HG03558 (cell line): ENCODE measurements around the gene CCDC32.
"Not testable (repeated sequence)": the region's sequence is repeated elsewhere in the genome, so short reads cannot be mapped to it uniquely, and the experiment has no call there.

ENCODE experiments used
- ATAC-seq: cut with Tn5 transposase; IDR thresholded peaks from one replicate; pipeline ENCODE4 v1.9.1; 2021; ENCODE audit warnings: moderate number of reproducible peaks; ENCODE audit not compliant: unreplicated experiment; ENCODE audit errors: extremely low read depth

The CCDC32 gene, protein sequence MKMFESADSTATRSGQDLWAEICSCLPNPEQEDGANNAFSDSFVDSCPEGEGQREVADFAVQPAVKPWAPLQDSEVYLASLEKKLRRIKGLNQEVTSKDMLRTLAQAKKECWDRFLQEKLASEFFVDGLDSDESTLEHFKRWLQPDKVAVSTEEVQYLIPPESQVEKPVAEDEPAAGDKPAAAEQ

DNA sequence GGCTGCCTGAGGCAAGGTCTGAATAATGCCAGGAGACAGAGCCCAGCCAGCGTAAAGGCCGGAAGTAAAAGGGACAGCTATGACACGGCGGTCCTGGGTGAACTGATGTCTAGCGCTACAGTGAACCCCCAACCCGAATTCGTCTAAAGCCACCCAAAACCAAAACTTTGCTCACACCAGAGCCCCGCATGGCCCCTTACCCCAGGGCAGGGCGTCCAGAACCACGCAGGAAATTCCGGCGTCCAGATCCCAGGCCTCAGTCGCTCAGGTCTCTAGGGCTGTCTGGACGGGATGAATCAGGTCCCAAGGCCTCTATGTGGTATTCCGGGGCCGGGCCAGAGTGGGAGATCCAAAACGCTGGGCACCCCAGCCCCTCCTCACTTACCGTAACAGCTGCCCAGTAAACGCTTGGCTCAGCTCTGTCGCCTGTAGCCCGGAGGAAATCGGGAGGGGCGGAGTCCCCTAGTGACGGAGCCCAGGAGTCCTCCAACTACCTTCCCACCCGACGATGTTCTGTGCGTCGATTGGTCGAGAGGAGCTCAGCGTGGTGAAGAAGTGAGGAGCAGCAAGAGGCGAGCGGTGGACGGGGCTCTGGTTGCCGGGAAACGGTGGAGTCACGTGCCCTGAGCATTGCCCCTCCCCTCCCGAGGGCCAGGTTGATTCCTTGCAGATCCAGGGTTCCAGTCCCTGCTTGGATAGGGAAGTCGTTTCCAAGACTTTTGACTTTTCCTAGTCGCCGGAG lies at the start of gene CCDC32:
TSS of gene CCDC32 (minus strand) at position 452 of the 742 bp plus-strand sequence. CDS start 2,027 bp downstream, outside the sequence.
- ATAC-seq: peak; percentile 86

DNA sequence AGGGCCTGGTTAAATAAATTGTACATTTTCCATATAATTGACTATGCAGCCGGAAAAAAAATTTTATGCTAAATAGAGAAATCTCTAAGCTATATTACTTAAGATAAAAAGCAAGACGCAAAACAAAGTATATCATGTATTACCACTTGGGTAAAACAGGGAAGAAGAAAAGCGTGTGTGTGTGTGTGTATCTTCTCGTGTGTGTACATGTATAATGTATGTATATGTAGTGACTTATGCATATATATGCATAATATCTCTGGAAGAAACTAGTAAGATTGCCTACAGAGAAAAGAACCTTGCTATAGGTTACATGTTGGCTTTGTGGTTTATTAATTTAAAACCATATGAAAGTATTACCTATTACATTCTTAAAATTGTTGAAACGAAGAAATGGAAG lies 48.2 kb upstream of the CCDC32 start:
- no peak for ATAC-seq

DNA sequence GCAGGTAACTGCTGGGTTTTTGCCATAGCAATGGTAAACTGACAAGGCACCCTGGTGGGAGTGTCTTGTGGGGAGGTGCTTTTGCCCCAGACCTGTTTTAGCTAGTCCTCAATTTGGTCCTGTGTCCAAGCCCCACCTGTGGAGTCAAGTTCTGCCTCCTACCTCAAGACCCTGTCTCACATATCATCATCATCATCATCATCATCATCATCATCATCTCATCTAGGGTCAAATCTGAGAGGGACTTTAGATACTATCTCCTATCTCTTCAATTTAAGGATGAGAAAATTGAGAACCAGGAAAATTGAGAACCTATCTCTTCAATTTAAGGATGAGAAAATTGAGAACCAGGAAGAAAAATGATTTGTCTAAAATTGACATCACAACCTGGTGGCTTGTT lies 39.1 kb upstream of the CCDC32 start:
- ATAC-seq: no peak

DNA sequence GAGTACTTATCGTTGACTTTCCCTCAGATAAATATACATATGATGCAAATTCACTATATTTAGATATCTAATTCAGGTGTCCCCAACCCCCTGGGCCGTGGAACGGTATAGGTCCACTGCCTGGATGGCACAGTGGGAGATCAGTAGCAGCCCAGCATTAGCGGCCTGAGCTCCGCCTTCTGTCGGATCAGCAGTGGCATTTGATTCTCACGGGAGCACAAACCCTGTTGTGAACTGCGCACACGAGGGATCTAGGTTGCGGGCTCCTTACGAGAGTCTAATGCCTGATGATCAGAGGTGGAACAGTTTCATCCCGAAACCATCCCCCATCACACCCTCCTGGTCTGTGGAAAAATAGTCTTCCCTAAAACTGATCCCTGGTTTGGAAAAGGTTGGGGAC lies 36.1 kb upstream of the CCDC32 start:
- no peak for ATAC-seq

DNA sequence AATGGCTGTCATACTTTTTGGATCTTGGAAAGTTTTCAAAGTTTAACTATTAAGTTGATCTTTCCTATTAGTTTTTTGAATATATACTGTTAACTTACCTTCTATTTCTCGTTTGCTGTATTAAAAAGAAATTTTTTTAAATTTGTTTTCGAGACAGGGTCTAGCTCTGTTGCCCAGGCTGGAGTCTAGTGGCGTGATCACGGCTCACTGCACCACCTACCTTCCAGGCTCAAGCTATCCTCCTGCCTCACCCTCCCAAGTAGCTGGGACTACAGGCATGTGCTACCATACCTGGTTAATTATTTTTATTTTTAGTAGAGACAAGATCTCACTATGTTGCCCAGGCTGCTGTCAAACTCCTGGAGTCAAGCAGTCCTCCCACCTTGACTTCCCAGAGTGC lies 33.8 kb upstream of the CCDC32 start:
- ATAC-seq: no peak

DNA sequence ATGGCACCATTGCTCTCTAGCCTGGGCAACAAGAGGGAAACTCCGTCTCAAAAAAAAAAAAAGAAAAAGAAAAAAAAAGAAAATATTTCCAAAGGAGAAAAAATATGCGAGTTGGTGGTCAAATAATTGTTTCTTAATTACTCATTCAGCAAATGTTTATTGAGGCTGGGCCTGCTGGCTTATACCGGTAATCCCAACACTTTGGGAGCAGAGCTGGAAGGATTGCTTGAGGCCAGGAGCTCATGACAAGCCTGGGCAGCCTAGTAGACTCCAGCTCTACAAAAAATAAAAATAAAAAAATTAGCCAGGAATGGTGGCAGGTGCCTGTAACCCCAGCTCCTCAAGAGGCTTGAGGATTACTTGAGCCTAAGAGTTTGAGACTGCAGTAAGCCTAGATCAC lies 33.3 kb upstream of the CCDC32 start:
- ATAC-seq: no peak

DNA sequence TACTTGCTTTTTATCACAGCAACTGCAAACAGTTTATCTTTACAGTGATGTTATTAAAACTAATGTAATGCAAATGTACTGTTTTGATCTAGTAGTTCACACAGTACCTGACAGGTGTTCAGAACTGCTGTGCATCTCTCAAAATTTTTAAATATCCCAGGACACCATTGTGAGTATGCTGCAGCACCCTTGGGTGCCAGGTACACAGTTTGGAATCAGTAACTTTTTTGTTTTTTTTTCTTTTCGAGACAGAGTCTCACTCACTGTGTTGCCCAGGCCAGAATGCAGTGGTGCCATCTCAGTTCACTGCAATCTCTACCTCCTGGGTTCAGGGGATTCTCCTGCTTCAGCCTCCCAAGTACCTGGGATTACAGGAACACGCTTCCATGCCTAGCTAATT lies 32.2 kb upstream of the CCDC32 start:
- no peak for ATAC-seq

DNA sequence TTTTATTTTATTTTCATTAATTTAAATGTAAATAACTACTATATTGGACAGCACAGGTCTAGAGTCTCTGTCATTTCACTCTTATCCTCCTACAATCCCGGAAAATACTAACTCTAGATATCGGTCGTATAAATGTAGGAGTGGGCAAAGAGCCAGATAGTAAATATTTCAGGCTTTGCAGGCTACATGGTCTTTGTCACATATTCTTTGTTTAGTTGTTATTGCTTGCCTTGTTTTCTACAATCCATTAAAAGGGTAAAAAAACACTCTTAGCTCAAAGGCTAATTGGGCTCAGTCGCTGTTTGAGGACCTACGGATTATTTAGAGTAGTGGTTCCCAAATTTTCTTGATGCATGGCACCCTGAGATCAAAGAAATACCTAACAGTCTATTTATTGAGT lies 30.9 kb upstream of the CCDC32 start:
- ATAC-seq: no peak

DNA sequence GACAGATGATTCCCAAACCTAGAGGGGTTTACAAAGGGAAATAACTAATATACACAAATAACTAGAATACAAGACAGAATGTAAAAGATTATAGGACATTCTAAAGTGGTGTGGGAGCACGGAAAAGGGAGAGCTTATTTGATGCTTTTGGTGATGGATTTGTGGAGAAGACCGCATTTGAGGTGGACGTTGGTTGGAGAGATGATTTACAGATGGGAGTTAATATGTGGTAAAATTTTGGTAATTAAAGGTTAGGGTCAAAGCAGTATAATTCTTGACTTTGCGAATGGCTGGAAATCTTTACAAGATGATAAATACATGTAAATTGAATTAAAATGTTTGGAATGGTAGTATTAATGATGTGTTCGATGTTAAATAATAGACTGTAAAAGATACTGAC lies 30.4 kb upstream of the CCDC32 start:
- ATAC-seq: no peak

DNA sequence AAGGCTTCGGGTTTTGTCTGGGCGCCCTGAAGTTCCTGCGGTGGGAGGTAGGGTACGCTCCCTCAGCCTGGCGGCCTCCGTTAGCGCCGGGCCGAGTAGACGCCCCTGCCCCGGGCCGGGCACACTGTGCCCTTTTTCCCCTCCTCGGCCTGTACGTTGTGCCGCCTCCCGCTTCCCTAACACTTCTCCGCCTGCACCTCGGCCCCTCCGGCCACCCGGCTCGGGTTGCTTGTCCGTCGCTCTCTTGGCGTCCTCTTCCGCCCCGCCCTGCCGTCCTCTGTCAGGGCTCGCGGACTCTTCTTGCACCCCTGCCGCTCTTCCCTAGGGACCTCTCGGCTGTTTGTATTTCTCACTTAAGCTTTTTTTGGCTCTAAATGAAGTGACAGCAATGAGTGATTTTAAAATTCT lies 29.6 kb upstream of the CCDC32 start:
- ATAC-seq: peak; percentile 22

DNA sequence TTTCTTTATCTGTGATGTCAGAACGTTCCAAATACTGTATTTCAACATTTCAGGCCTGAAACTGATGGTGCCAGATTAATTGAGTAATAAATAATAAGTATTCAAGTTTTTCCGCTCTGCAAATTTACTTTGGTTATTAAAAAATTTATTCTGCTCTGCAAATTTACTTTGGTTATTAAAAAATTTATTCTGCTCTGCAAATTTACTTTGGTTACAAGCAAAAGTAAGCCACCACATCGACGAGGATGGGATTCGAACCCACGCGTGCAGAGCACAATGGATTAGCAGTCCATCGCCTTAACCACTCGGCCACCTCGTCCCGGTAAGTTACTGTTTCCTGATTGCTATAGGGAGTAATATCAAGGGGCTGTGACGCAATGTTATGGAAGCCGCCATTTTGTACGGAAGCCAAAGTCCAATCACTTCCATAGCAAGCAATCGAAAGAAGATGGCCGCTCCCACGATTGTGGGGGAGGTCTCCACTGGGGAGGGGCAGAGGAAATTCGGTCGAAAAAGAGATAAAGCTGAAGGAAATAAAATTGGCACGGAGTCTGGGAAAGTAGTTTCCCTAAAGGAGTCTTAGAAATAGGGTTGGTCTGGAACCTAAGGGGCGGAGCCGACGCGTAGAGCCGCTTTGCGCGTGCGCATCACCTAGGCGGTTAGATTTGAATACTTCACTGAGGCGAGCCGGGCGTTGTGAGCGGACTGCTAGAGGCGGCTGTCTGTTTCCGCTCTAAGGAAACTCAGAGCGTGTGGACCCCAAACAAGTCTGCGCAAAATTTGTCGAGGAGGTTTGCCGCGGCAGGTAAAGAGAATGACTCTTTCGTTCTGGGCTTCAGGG lies 29.0 kb upstream of the CCDC32 start, which contains the start of gene KNL1:
TSS of gene KNL1 (plus strand) at position 662 of the 841 bp plus-strand sequence. CDS start 8,683 bp downstream, outside the sequence.
- peak; percentile 30 for ATAC-seq

DNA sequence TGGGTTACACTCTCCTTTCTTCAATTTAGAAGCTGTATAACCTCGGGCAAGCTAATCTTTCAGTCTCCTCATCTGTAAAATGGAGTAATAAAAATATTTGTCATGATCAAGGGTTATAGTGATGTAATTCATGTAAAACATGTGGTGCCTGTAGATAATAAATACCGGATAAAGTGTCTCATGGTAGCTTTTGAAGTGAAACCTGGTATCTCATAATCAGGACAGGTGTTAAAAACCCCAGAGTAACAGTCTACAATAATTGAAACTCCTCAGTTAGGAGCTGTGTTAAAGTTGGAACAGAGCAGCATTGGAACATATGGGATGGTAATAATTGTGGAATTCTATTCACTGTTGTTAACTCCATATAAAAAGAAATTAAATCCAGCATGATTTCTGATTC lies 28.3 kb upstream of the CCDC32 start:
- no peak for ATAC-seq

DNA sequence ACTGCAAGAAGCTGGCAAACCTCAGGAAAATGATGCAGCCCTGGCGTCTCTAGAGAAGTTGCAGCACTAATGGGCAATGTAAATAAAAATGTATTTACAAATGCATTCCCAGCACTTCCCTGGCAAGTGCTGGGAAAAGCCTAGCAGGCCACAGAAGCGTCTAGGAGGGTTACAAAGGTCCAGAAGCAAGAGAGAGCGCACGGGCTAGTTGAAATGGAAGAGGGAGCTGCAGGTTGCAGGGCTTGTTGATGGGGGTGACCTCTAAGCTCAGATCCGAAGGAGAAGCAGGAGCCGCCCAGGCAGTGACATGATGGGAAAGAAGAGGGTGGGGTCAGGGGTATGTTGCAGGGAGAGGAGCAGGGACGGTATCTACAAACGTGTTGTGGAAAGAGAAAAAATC lies 26.5 kb upstream of the CCDC32 start:
- no peak for ATAC-seq

DNA sequence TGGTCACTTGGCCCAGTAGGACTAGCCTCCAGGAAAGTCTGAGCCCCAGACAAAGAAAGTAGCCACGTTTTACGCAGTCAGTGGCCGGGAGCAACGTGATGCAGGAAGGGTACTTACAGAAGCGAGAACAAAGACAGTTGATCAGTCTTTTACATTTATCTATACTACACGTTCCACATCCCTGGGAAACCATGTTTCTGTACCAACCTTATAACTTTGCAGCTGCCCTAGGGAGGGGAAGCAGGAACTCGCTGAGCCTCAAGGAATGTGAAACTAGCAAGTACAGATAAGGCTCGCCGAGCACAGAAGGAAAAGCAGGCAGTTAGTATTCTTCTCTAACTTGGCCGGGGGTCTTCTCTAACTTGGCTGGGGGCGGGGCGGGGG lies 25.8 kb upstream of the CCDC32 start:
- ATAC-seq: no peak

DNA sequence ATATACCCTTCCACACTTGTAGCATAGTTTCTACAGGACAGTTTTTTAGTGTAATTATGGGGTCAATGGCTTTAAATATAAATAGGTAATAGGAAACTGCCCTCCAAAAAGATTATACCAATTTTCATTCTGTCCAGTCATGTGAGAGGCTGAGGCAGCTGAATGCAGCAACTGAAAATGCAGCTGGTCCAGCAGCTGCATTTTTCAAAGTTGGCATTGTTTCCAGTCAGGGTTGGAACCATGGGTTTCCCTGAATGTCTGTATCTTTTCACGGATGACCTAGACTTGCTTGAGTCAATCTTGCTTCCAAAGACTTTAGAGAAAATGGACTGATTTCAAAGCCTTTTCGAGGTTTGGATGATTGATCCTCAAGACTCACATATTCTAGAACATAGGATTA lies 19.3 kb upstream of the CCDC32 start:
- no peak for ATAC-seq

DNA sequence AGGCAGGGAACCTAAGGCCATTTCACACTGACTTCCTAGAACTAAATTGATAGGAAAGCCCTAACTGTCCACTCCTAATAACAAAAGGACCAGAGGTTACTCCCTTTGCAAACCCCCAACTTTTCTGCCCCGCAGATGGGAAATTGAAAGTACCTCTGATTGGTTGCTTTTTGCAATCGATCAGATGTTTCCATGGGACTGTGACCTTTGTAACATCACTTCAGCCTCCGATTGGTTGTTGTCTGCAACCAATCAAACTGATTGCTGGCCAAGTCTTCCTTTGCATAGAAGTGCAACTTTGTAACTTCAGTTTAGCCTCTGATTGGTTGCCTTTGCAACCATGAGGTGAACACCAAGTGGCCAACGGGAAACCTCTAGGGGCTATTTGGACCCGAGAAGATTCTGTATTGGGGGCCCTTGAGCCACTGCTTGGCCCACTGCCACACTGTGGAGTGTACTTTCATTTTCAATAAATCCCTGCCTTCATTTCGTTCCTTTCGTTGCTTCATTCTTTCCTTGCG lies 17.9 kb upstream of the CCDC32 start:
- no peak for ATAC-seq

DNA sequence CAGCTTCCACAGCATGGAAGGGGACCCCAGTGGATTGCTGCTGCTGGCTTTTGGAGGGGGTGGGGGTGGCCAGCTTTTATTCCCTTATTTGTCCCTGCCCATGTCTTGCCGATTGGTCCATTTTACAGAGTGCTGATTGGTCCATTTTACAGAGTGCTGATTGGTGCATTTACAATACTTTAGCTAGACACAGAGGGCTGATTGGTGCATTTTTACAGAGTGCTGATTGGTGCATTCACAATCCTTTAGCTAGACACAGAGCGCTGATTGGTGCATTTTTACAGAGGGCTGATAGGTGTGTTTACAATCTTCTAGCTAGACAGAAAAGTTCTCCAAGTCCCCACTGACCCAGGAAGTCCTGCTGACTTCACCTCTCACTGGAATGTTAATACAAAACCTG lies 17.0 kb upstream of the CCDC32 start:
- ATAC-seq: not testable (repeated sequence)

DNA sequence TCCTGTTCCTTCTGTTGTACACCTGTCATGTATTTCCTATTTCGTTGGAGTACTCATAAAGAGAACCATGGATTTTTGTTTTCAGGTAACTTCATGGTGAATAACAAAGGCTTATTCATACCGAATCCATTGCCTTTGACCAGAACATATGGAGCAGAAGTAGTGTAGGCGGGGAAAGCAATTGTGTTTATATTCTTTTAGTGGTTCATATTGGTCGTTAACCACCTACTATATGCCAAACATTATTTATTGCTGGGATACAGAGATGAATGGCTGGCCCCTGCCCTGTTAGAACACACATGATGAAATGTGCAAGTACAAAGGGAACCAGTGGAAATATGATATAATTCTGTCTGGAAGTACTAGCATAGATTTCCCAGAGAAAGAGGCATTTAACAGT lies 14.1 kb upstream of the CCDC32 start:
- ATAC-seq: no peak

DNA sequence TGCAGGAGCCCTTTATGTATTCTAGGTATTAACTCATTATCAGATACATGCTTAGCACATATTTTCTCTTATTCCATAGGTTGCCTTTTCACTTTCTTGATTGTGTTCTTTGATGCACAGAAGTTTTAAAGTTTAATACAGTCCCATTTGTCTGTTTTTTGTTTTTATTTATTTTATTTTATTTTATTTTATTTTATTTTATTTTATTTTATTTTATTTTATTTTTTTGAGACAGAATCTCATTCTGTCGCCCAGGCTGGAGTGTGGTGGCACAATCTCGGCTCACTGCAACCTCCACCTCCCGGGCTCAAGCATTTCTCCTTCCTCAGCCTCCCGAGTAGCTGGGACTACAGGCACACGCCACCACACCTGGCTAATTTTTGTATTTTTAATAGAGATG lies 12.1 kb upstream of the CCDC32 start:
- not testable (repeated sequence) for ATAC-seq

DNA sequence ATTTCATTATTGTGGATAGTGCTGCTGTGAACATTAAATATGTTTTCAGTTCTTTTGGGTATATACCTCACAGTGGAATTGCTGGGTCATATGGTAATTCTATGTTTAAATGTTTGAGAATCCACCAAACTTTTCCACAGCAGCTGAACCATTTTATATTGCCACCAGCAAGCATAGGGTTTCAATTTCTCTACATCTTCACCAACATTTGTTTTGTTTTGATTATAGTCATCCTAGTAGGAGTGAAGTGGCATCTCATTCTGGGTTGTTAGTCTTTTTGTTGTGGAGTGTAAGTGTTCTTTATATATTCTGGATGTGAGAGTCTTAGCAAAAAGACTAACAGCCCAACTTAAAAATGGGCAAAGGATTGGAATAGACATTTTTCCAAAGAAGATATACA lies 10.3 kb upstream of the CCDC32 start:
- no peak for ATAC-seq
